H1 (cell line): ENCODE data around the gene TLE1. TPM values are rescaled to one million over a fixed set of nuclear protein-coding genes. Genes with fewer than 3 reads are reported as not detected.

ENCODE experiments used
- ATF2 ChIP-seq: IDR thresholded peaks from 2 replicates; pipeline ENCODE4 v1.6.1; 2012; ENCODE audit warnings: low read length, inconsistent platforms
- CEBPB ChIP-seq: IDR thresholded peaks from 2 replicates; pipeline ENCODE4 v1.6.1; 2012; ENCODE audit warnings: low read depth, low read length
- SP1 ChIP-seq: IDR thresholded peaks from 2 replicates; pipeline ENCODE4 v1.6.1; 2011; ENCODE audit warnings: low read depth, low read length
- polyA plus RNA-seq, 7 experiments: library from polyadenylated mRNA; depleted of rRNA in 3 of 7; stranded (reverse) in 5 of 7; unstranded in 2 of 7; fragments of >200 nt in 5 of 7; fragments of 200-250 nt in 2 of 7; gene quantifications; 1 replicate in 5 of 7; 2 replicates in 1 of 7; 4 replicates in 1 of 7; pipeline versions ENCODE4 v1.2.1 to v1.2.3, GENCODE V29; 2011 to 2013; ENCODE audit warnings: missing spikeins in 2 of 7, mixed read lengths in 2 of 7
- total RNA-seq: library from RNA; stranded (reverse); fragmentation: NEBNext Ultra II Directional; extraction: Animal tissue kit (Norgen Biotek cat#: 25700); gene quantifications from 2 replicates; pipeline ENCODE4 v1.2.1, GENCODE V29; 2021

TLE1 gene
- total and polyA plus RNA-seq, 2 of the 8 experiments (the other 6 are each of a cell fraction or from before 2014, with no cell fraction given): 81.8 to 91.6 TPM

GRCh38 chr9:81719972-81720371 lies 30.6 kb upstream of the TLE1 start (continued):
- no peak for TF ChIP-seq ATF2
- no peak for TF ChIP-seq CEBPB
- no peak for TF ChIP-seq SP1
